OCI-LY7 (cell line): Measurements from ENCODE around the gene UBE2G1.
A peak's percentile ranks its signal among the peaks of the same experiment; 100 is the strongest.

Source experiments
- CTCF ChIP-seq: fragments of 200-600 bp; sonication (generic); conservative IDR thresholded peaks from 2 replicates; pipeline ENCODE4 v1.5.1; 2014; ENCODE audit warnings: mild to moderate bottlenecking, antibody characterized with exemption, low read length, moderate library complexity, mixed read lengths
- EZH2phosphoT487 ChIP-seq: fragments of 200-600 bp; sonication (generic); IDR thresholded peaks from 2 replicates; pipeline ENCODE4 v1.6.1; 2018; ENCODE audit warnings: low read depth, borderline replicate concordance, mild to moderate bottlenecking, mixed run types, antibody characterized with exemption, low read length, moderate library complexity, mixed read lengths

GRCh38 chr17:4295686-4296085 is 70.8 kb downstream of the UBE2G1 start:
- TF ChIP-seq EZH2phosphoT487 (no peak), CTCF (peak; percentile 36; the same call in 1 of the 2 replicates)
